HFF-Myc (cell line): ENCODE results near the gene AGBL1.

ENCODE experiments used
- DNase-seq: peaks from one replicate; pipeline ENCODE4 v3.0.0-alpha.2; 2011; ENCODE audit warnings: low read depth; ENCODE audit errors: extremely low read depth
- H3K4me3 ChIP-seq: replicated peaks from 2 replicates; pipeline ENCODE4 v1.5.1; 2011; ENCODE audit warnings: low read depth, mild to moderate bottlenecking, control low read depth, low read length
- TF ChIP-seq, protein P1 (sequence below): IDR thresholded peaks from 2 replicates; pipeline ENCODE4 v1.5.1; 2012; ENCODE audit warnings: mild to moderate bottlenecking, low read depth, low read length, control low read depth; ENCODE audit errors: missing control alignments

The AGBL1 gene

DNA sequence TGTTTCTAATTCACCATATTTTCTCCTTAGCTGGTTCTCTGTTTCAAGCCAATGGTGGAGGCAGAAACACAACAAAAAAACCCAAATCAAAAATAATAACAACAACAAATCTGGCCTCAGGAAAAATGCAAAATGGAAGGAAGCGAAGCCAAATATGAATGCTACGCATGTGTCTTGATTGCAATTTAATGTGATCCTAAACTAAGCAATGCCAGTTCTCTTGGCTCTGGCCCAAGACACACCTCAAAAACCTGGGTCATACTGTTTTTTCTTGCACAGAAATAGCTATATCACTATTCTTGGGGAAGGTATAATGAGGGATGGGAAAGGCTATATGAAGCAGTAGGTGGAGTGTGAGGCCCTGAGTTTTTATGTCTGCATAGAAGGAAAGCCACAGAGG is 724.7 kb downstream of the AGBL1 start:
- no peak overlapping the region for H3K4me3 ChIP-seq
- TF ChIP-seq, protein P1, sequence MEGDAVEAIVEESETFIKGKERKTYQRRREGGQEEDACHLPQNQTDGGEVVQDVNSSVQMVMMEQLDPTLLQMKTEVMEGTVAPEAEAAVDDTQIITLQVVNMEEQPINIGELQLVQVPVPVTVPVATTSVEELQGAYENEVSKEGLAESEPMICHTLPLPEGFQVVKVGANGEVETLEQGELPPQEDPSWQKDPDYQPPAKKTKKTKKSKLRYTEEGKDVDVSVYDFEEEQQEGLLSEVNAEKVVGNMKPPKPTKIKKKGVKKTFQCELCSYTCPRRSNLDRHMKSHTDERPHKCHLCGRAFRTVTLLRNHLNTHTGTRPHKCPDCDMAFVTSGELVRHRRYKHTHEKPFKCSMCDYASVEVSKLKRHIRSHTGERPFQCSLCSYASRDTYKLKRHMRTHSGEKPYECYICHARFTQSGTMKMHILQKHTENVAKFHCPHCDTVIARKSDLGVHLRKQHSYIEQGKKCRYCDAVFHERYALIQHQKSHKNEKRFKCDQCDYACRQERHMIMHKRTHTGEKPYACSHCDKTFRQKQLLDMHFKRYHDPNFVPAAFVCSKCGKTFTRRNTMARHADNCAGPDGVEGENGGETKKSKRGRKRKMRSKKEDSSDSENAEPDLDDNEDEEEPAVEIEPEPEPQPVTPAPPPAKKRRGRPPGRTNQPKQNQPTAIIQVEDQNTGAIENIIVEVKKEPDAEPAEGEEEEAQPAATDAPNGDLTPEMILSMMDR: no peak
- DNase-seq: no peak

DNA sequence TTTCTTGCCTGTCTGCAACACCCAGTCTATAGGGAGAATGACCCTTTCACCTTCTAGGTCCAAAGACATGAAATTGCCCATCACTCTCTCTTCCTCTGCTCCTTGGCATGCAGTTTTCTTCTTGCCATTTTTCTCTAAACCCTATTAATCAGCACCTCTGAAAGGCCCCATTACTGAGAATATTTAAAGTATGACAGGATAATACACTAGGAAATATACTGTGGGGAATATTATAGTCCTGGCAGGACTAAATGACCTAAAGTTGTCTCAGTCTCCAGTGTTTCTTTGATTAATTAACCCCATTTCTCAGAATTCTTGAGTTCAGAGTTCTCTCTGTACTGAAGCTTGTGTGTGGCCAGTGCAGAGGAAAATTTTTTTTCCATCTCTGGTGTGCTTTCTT is 730.7 kb downstream of the AGBL1 start:
- TF ChIP-seq, protein P1: no peak
- no peak overlapping the region for H3K4me3 ChIP-seq
- no peak for DNase-seq

DNA sequence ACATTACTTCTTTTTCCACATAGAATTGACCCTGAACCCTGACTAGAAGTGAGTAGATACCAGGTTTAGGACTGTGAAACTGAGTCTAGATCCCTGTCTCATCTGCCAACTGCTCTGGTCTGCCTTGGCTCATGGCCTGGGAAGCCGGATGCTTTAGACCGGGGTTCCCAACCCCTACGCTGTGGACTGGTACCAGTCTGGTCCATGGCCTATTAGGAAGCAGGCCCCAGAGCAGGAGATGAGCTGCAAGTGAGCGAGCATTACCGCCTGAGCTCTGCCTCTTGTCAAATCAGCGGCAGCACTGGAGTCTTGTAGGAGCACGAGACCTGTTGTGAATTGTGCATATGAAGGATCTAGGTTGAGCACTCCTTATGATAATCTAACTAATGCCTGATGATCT is 734.2 kb downstream of the AGBL1 start:
- TF ChIP-seq, protein P1: no peak
- DNase-seq: no peak
- no peak overlapping the region for H3K4me3 ChIP-seq

DNA sequence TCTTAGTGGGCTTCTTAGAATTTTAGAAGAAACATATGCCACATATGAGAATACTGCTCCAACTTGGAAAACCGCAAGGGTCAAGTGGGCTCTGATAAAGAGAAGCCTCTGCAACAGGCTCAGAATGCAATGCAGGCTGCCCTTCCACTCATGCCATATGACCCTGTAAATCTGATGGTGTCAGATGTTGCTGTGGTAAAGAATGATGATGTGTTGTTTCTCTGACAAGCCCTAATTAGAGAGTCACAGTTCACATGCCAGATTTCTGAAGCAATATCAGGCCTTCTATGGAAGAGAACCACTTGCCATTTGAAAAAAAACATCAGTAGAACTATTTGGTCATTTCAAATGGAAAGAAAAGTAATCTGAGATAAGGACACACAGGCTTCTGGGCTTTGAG is 749.6 kb downstream of the AGBL1 start:
- no peak overlapping the region for H3K4me3 ChIP-seq
- TF ChIP-seq, protein P1: no peak
- DNase-seq: no peak

DNA sequence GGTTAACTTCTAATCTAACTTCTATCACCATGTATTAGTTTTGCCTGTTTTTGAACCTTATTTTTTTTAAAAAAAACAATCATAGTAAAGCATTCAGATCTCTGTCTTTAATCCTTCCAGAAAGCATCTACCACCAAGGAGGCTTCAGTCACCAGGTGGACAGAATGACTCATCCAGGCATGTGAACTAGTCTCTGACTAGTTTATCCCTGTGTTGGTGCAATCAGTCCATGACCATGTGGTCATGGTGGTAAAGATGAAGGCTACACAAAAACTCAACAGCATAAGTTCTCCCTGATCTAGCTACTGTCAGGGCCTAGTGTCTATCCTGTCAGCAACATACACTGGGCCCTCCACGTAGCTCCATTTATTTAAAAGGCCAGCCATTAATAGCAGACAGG is 750.6 kb downstream of the AGBL1 start:
- TF ChIP-seq, protein P1: no peak
- no peak overlapping the region for H3K4me3 ChIP-seq

DNA sequence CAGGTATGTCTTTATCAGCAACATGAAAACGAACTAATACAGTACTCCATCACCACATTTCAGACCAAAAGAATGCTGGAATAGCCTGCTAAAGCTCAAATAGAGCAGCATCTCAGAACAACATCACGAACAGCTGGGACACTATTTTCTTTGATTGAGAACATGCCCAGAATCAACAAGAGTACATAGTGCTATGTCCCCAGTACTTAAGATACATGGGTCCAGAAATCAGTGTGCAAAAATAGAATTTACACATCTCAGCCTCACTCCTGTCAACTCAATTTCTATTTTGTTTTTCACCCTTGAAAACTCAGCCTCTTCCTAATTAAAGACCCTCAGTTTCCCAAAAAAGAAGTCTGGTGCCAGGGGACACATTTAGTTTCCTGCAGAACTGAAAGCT is 753.9 kb downstream of the AGBL1 start:
- TF ChIP-seq, protein P1: no peak
- DNase-seq: no peak
- no peak overlapping the region for H3K4me3 ChIP-seq

More for the DNA sequence above, 750.6 kb downstream of the AGBL1 start:
- no peak for DNase-seq

DNA sequence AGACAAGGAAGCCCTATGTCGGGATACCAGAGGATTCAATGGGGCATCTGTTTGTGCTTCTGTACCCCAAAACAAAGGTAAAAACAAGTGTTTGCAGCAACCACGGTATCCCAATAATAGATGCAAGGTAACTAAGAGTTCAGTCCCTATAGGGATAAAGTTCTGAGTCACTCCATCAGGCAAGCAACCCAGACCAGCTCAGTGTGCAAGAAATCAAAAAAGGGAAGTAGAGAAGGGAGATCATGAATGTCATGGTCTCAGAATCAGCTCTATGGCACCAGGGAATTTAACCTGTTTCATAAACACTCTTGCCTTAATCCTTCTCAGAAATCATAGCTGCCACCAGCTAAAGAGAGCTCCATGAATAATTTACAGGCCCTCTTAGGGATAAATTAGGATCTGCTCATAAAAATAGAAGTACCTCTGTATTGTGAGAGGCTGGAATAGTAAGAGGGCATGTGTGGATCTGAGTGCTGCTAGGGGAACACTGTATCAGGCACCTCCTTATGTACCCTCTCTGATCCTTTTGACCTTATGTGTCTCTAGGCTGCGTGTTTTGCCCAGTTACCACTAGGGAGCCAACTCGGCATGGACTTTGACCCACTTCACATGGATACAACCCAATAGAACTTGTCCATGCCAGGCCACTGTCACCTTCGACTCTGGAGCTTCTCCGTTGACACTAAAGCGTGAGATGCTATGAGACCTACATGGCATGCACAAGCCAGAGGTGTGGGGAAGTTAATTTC is 754.6 kb downstream of the AGBL1 start:
- DNase-seq: no peak
- TF ChIP-seq, protein P1: no peak
- H3K4me3 ChIP-seq: no peak overlapping the region
